Muscle layer of duodenum (tissue), 2 donors: ENCODE data around the gene UNC5C.

Experiments used
- H3K27ac ChIP-seq: one replicate; pipeline ENCODE4 v1.7.0; 2013; ENCODE audit warnings: mild to moderate bottlenecking, low read length
- H3K27me3 ChIP-seq: one replicate; pipeline ENCODE4 v1.7.0; 2013; ENCODE audit warnings: low read depth, mild to moderate bottlenecking, control low read depth, low read length
- H3K36me3 ChIP-seq, 2 donors: one replicate each; pipeline ENCODE4 v1.7.0; 2013; ENCODE audit warnings: low read length in 2 of 2, control low read depth in 1 of 2, mild to moderate bottlenecking in 1 of 2; ENCODE audit not compliant: insufficient read depth in 2 of 2, control insufficient read depth in 1 of 2
- H3K4me1 ChIP-seq, 2 donors: one replicate each; pipeline ENCODE4 v1.7.0; 2013; ENCODE audit warnings: low read length in 2 of 2, mild to moderate bottlenecking in 2 of 2, control low read depth in 1 of 2, moderate library complexity in 1 of 2; ENCODE audit not compliant: insufficient read depth in 2 of 2, control insufficient read depth in 1 of 2
- H3K4me3 ChIP-seq, 2 donors: one replicate each; pipeline ENCODE4 v1.7.0; 2013; ENCODE audit warnings: low read length in 2 of 2, low read depth in 1 of 2, mild to moderate bottlenecking in 1 of 2
- H3K9me3 ChIP-seq, 2 donors: one replicate each; pipeline ENCODE4 v1.7.0; 2013; ENCODE audit warnings: low read length in 2 of 2, control low read depth in 1 of 2, mild to moderate bottlenecking in 1 of 2; ENCODE audit not compliant: control insufficient read depth in 1 of 2
- donor health status: healthy.

The UNC5C gene

GRCh38 chr4:95209927-95210326 lies 338.8 kb downstream of the UNC5C start:
- no peaks in the 10 kb centered on the region for H3K4me1 ChIP-seq
- H3K36me3 ChIP-seq, result no peaks in the 10 kb centered on the region
- H3K9me3 ChIP-seq, result no peaks in the 10 kb centered on the region
- no peak overlapping the region for H3K4me3 ChIP-seq
- no peak overlapping the region for H3K27ac ChIP-seq
- H3K27me3 ChIP-seq, result no peaks in the 10 kb centered on the region

DNA sequence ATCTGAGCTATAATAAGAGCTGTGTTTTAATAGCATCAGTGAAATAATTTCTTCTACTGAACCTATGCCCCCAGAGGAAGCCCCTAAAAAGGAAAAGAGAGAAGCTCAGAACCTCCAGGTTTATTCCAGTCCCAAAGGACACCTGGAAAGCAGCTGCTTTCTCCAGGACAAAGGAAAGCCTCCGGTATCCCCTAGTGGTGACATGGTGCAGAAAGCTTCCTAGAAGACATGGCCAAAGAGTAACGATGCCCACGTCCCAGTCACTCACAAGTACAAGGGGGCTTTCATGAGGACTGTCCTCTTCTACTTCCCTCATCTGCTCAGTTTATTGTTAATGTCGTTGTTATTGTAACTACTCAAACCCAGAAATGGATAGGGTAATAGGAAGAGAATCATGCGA lies 343.9 kb downstream of the UNC5C start:
- H3K27me3 ChIP-seq, result no peaks in the 10 kb centered on the region
- no peaks in the 10 kb centered on the region for H3K9me3 ChIP-seq
- H3K4me3 ChIP-seq, result no peak overlapping the region
- no peaks in the 10 kb centered on the region for H3K4me1 ChIP-seq
- H3K36me3 ChIP-seq, result no peaks in the 10 kb centered on the region
- H3K27ac ChIP-seq, result no peak overlapping the region

DNA sequence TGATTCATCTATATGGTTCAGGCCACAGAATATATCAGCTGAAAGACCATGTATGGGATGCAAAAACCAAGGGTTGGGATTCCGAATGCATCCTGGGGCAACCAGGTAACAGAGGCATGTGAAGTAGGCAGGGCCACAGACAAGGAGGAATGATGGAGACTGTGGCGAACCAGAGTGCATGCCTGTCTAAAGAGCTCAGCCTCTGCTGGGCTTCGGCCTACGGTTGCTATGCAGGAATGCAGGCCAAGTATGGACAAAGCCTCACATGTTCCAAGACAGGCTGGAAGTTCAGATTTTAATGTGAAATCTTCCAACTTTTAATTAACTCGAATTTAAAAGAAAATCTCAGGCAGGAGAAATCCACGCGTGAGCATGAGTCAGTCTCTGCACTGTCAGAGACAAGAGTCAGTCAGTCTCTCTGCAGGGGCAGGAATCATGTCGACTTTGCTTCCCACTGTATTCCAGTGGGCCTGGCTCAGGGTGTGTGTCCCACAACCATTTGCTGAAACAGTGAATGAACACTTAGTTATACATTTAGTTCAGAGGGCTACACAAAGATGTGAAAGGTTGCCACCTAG lies 344.4 kb downstream of the UNC5C start:
- Histone ChIP-seq H3K27me3 (no peaks in the 10 kb centered on the region), H3K4me3 (no peak overlapping the region), H3K4me1 (no peaks in the 10 kb centered on the region), H3K27ac (no peak overlapping the region), H3K36me3 (no peaks in the 10 kb centered on the region), H3K9me3 (no peaks in the 10 kb centered on the region)

DNA sequence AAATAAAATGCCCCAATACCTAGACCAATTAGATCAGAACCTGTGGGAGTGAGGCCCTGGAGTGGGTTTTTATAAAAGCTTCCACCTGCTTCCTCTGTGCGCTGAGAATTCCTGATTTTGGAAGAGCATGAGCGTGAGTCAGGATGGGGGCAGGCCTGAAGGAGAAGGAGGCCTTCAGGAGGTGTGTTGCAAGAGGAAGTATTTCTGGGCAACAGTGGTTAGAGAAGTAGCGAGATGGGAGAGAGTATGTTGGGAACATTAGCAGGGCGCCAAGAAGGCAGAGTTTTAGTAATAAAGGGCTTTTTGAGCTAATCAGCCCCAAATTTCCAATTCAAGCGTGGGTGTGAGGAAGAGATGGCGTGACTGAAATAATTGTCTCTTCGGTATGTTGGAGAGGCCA lies 349.8 kb downstream of the UNC5C start:
- Histone ChIP-seq H3K27me3 (no peaks in the 10 kb centered on the region), H3K9me3 (no peaks in the 10 kb centered on the region), H3K27ac (no peak overlapping the region), H3K4me3 (no peak overlapping the region), H3K36me3 (no peaks in the 10 kb centered on the region), H3K4me1 (no peaks in the 10 kb centered on the region)

DNA sequence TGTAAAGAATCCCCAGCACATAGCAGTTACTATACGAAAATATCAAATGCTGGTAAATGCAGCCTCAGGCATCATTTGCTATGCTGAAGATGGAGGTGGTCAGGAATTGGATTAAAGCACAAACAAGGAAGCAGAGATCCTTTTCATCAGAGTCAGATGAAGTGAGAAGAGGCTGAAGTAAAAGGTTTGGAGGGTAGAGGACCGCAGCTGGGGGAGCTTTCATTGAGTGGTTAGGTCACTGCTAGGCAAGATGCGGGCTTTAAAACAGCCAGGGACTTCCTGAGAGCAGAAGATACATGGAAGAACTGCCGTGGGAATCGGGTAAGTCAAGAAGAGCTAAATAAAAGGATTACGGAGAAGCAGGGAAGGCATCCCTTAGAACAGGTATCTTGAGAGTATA lies 351.4 kb downstream of the UNC5C start:
- H3K27ac ChIP-seq, result no peak overlapping the region
- no peaks in the 10 kb centered on the region for H3K9me3 ChIP-seq
- H3K4me3 ChIP-seq, result no peak overlapping the region
- H3K27me3 ChIP-seq, result no peaks in the 10 kb centered on the region
- no peaks in the 10 kb centered on the region for H3K4me1 ChIP-seq
- no peaks in the 10 kb centered on the region for H3K36me3 ChIP-seq

GRCh38 chr4:95193391-95194224 lies 355.2 kb downstream of the UNC5C start:
- Histone ChIP-seq H3K4me1 (no peaks in the 10 kb centered on the region), H3K27me3 (no peaks in the 10 kb centered on the region), H3K36me3 (no peaks in the 10 kb centered on the region), H3K9me3 (no peaks in the 10 kb centered on the region), H3K27ac (no peak overlapping the region), H3K4me3 (no peak overlapping the region)

DNA sequence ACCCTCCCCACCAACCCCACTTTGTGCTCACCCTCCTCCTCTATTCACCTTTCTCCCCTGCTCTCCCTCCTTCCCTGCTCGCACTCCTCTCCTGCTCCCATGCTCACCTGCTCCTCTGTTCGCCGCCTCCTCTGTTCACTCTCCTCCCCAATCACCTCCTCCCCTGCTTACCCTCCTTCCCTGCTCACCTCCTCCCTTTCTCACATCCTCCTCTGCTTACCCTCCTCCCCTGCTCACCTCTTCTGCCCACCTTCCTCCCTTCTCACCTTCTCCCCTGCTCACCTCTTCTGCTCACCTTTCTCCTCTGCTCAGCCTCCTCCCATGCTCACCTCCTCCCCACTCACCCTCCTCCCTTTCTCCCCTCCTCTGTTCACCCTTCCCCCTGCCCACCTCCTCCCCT lies 357.2 kb downstream of the UNC5C start:
- no peak overlapping the region for H3K27ac ChIP-seq
- no peak overlapping the region for H3K4me3 ChIP-seq
- no peaks in the 10 kb centered on the region for H3K36me3 ChIP-seq
- H3K4me1 ChIP-seq, result no peaks in the 10 kb centered on the region
- H3K9me3 ChIP-seq, result no peaks in the 10 kb centered on the region
- H3K27me3 ChIP-seq, result no peaks in the 10 kb centered on the region

GRCh38 chr4:95190751-95191436 lies 357.9 kb downstream of the UNC5C start:
- H3K4me1 ChIP-seq, result no peaks in the 10 kb centered on the region
- no peaks in the 10 kb centered on the region for H3K9me3 ChIP-seq
- no peak overlapping the region for H3K27ac ChIP-seq
- no peak overlapping the region for H3K4me3 ChIP-seq
- H3K36me3 ChIP-seq, result no peaks in the 10 kb centered on the region
- no peaks in the 10 kb centered on the region for H3K27me3 ChIP-seq

GRCh38 chr4:95188701-95189370 lies 359.9 kb downstream of the UNC5C start:
- no peaks in the 10 kb centered on the region for H3K9me3 ChIP-seq
- no peak overlapping the region for H3K4me3 ChIP-seq
- H3K4me1 ChIP-seq, result no peaks in the 10 kb centered on the region
- no peak overlapping the region for H3K27ac ChIP-seq
- H3K36me3 ChIP-seq, result no peaks in the 10 kb centered on the region
- H3K27me3 ChIP-seq, result no peaks in the 10 kb centered on the region

DNA sequence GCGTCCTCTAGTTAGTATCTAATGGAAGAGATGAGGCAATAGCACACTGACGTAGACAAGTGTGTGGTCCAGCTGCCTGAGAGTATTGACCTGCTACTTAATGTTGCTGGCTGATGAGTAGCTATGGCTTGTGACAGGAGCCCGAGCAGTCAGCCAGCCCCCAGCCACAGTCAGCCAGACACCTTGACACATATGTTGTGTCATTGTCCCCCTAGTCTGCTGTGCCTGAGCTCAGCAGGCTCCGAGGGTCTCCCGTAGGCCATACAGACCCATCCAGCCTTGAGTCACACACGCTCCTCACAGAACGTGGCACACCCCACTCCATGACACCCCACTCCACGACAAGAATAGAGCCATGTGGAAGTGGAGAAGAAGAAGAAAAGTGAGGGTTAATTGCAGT lies 362.1 kb downstream of the UNC5C start:
- H3K9me3 ChIP-seq, result no peaks in the 10 kb centered on the region
- no peak overlapping the region for H3K27ac ChIP-seq

GRCh38 chr4:95183656-95184408 lies 364.9 kb downstream of the UNC5C start:
- Histone ChIP-seq H3K36me3 (no peaks in the 10 kb centered on the region), H3K4me1 (no peaks in the 10 kb centered on the region), H3K27me3 (no peaks in the 10 kb centered on the region), H3K27ac (no peak overlapping the region), H3K4me3 (no peak overlapping the region), H3K9me3 (no peaks in the 10 kb centered on the region)

More for the DNA sequence above, 362.1 kb downstream of the UNC5C start:
- H3K36me3 ChIP-seq, result no peaks in the 10 kb centered on the region
- no peaks in the 10 kb centered on the region for H3K4me1 ChIP-seq
- no peaks in the 10 kb centered on the region for H3K27me3 ChIP-seq
- no peak overlapping the region for H3K4me3 ChIP-seq
